CD4-positive, alpha-beta T cell treated with Interleukin-15 for 1 hour (primary cell): ENCODE data around the gene ZNF143.
"Not testable (repeated sequence)": the region's sequence is repeated elsewhere in the genome, so short reads cannot be mapped to it uniquely, and the experiment has no call there.

Experiments
- DNase-seq: peaks from one replicate; pipeline ENCODE4 v3.0.0-alpha.2; 2020

ZNF143 gene

GRCh38 chr11:9498457-9499078, 37.8 kb downstream of the ZNF143 start:
- DNase-seq = no peak

GRCh38 chr11:9506489-9507276, 45.9 kb downstream of the ZNF143 start:
- peak; percentile 61 for DNase-seq

- DNase-seq = no peak
These were observed 46.4 kb downstream of the ZNF143 start for GRCh38 chr11:9507277-9507580.

- DNase-seq = no peak
These were observed 48.2 kb downstream of the ZNF143 start for GRCh38 chr11:9509041-9509440.

- no peak for DNase-seq
These were observed 51.7 kb downstream of the ZNF143 start for GRCh38 chr11:9512370-9513019.

GRCh38 chr11:9514576-9514975, 53.8 kb downstream of the ZNF143 start:
- DNase-seq = not testable (repeated sequence)

GRCh38 chr11:9516113-9516512, 55.3 kb downstream of the ZNF143 start:
- DNase-seq = no peak

- no peak for DNase-seq
These were observed 58.1 kb downstream of the ZNF143 start for GRCh38 chr11:9518835-9519410.

GRCh38 chr11:9524001-9524400, 63.2 kb downstream of the ZNF143 start:
- DNase-seq = no peak

- no peak for DNase-seq
These were observed 64.3 kb downstream of the ZNF143 start for GRCh38 chr11:9525116-9525515.

GRCh38 chr11:9527481-9528135, 66.8 kb downstream of the ZNF143 start:
- DNase-seq = no peak

GRCh38 chr11:9528136-9528501, 67.3 kb downstream of the ZNF143 start:
- no peak for DNase-seq

GRCh38 chr11:9528573-9529333, 67.9 kb downstream of the ZNF143 start:
- no peak for DNase-seq

- no peak for DNase-seq
These were observed 68.5 kb downstream of the ZNF143 start for GRCh38 chr11:9529334-9529650.

GRCh38 chr11:9530020-9530621, 69.3 kb downstream of the ZNF143 start:
- no peak for DNase-seq

- DNase-seq = no peak
These were observed 70.3 kb downstream of the ZNF143 start for GRCh38 chr11:9530901-9531625.

GRCh38 chr11:9533058-9533457, 72.2 kb downstream of the ZNF143 start:
- DNase-seq = no peak

- DNase-seq = no peak
These were observed 73.1 kb downstream of the ZNF143 start for GRCh38 chr11:9533736-9534473.

GRCh38 chr11:9535189-9535781, 74.5 kb downstream of the ZNF143 start:
- peak; percentile 73 for DNase-seq

- no peak for DNase-seq
These were observed 77.7 kb downstream of the ZNF143 start for GRCh38 chr11:9538548-9538947.
